IPS-15b (cell line): Measurements from ENCODE around the gene EPN2.

ENCODE experiments used
- H3K27me3 ChIP-seq: one replicate; pipeline ENCODE4 v1.6.1; 2013; ENCODE audit warnings: low read length; ENCODE audit not compliant: control insufficient read depth, insufficient read depth
- H3K36me3 ChIP-seq: one replicate; pipeline ENCODE4 v1.6.1; 2013; ENCODE audit warnings: low read length; ENCODE audit not compliant: control insufficient read depth, insufficient read depth
- H3K4me1 ChIP-seq: one replicate; pipeline ENCODE4 v1.6.1; 2013; ENCODE audit warnings: mild to moderate bottlenecking, low read length; ENCODE audit not compliant: control insufficient read depth, insufficient read depth
- H3K4me3 ChIP-seq: one replicate; pipeline ENCODE4 v1.5.1; 2013; ENCODE audit warnings: low read depth, low read length
- H3K9ac ChIP-seq: one replicate; pipeline ENCODE4 v1.6.1; 2013; ENCODE audit warnings: low read depth, mild to moderate bottlenecking, low read length
- H3K9me3 ChIP-seq: one replicate; pipeline ENCODE4 v1.6.1; 2013; ENCODE audit warnings: mild to moderate bottlenecking, low read length; ENCODE audit not compliant: control insufficient read depth, insufficient read depth

The EPN2 gene

DNA sequence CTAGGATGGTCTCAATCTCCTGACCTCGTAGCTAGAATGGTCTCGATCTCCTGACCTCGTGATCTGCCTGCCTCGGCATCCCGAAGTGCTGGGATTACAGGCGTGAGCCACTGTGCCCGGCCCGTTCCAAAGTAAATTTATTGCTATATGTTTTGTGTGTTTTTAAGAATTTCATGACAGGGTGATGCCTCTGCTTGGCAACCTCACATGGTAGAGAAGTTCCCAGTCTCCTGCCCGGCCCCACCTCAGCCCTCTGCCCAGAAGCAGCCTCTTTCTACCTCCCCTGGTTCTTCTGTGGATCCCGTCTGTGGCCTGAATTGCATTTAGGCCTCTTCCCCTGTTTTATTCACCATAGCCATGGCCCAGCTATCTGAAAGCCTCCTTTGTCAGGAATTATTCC, 70.4 kb downstream of the EPN2 start:
- no peak overlapping the region for H3K9ac ChIP-seq
- no peaks in the 10 kb centered on the region for H3K4me1 ChIP-seq

DNA sequence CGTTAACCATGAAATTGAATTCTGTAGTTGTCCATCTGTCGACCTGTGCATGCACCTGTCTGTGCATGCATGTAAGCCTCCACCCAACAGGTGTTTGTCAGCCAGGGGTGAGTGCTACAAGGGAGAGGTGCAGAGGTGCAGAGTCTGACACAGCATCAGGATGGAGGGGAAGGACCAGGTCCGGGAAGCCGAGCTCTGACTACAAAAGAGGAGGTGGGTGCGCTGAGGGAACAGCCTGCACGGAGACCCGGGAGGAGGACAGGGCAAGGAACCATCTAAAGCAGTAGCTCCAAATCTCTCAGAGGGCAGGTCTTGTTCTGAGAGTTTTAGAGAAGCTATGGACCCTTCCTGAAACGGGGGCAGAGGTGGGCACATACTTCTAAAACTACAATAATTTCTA, 71.2 kb downstream of the EPN2 start:
- Histone ChIP-seq H3K36me3 (peaks cover 18% of the 10 kb centered on the region), H3K4me3 (no peak overlapping the region), H3K9me3 (no peaks in the 10 kb centered on the region), H3K27me3 (no peaks in the 10 kb centered on the region), H3K4me1 (no peaks in the 10 kb centered on the region), H3K9ac (no peak overlapping the region)

More for the DNA sequence above, 70.4 kb downstream of the EPN2 start:
- Histone ChIP-seq H3K36me3 (peaks cover 9% of the 10 kb centered on the region), H3K27me3 (no peaks in the 10 kb centered on the region), H3K4me3 (no peak overlapping the region), H3K9me3 (no peaks in the 10 kb centered on the region)

DNA sequence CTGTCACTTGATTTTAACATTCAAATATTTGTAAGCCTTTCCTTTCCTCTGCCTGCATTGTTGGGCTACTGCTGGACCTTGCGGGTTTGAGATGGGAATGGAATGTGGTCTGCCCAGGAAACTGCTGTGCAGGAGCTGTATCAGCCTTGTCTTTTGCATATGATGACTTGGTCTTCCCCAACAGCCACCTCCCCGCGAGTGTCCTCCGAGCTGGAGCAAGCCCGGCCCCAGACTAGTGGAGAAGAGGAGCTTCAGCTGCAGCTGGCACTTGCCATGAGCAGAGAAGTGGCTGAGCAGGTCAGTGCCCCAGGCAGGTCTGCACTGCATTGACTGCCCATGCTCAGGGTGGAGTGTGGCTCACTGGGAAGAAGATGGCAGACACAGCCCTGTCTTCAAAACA, 72.5 kb downstream of the EPN2 start:
- Histone ChIP-seq H3K4me3 (no peak overlapping the region), H3K27me3 (no peaks in the 10 kb centered on the region), H3K9ac (no peak overlapping the region), H3K36me3 (peaks cover 23% of the 10 kb centered on the region), H3K4me1 (no peaks in the 10 kb centered on the region), H3K9me3 (no peaks in the 10 kb centered on the region)

DNA sequence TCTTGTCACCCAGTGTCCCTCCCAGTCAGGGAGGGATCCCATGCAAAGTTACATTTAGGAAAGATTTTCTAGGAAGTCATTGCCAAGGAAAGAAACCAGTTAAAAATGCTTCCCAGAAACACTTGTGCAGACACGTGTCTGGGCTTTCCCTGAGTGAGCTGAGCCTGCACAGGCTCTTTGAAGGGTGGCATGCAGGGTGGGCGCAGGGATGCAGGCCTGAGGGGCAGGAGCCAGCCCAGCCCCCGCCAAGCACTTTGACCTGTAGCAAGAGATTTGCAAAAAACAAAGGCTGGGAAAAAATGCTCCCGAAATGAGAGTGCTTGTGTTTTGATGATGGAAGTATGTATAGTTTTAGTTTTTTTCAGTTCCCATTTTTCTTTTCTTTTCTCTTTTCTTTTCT, 73.0 kb downstream of the EPN2 start:
- no peaks in the 10 kb centered on the region for H3K27me3 ChIP-seq
- no peak overlapping the region for H3K9ac ChIP-seq
- H3K4me3 ChIP-seq: no peak overlapping the region
- H3K4me1 ChIP-seq: no peaks in the 10 kb centered on the region
- H3K9me3 ChIP-seq: no peaks in the 10 kb centered on the region
- H3K36me3 ChIP-seq: peaks cover 23% of the 10 kb centered on the region

DNA sequence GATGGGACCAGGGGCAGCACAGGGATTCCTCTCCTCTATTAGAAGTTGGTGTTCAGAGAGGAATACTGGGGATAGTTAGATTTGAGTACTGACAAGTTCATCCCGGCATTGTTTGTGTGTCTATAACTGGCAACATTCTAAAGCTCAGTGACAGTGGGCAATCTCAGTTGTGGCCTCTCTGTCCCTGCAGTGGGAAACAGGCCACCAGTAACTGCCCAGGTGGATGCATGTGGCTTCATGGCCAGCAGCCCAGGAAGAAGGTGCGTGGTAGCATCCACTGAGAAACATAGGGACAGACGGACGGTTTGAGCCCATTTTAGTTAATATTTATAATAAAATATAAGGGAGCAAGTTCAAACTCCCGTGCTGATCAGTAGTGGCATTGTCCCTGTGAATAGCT, 73.8 kb downstream of the EPN2 start:
- peaks cover 23% of the 10 kb centered on the region for H3K36me3 ChIP-seq
- no peak overlapping the region for H3K4me3 ChIP-seq
- H3K4me1 ChIP-seq: no peaks in the 10 kb centered on the region
- no peaks in the 10 kb centered on the region for H3K9me3 ChIP-seq
- H3K27me3 ChIP-seq: no peaks in the 10 kb centered on the region
- H3K9ac ChIP-seq: no peak overlapping the region

DNA sequence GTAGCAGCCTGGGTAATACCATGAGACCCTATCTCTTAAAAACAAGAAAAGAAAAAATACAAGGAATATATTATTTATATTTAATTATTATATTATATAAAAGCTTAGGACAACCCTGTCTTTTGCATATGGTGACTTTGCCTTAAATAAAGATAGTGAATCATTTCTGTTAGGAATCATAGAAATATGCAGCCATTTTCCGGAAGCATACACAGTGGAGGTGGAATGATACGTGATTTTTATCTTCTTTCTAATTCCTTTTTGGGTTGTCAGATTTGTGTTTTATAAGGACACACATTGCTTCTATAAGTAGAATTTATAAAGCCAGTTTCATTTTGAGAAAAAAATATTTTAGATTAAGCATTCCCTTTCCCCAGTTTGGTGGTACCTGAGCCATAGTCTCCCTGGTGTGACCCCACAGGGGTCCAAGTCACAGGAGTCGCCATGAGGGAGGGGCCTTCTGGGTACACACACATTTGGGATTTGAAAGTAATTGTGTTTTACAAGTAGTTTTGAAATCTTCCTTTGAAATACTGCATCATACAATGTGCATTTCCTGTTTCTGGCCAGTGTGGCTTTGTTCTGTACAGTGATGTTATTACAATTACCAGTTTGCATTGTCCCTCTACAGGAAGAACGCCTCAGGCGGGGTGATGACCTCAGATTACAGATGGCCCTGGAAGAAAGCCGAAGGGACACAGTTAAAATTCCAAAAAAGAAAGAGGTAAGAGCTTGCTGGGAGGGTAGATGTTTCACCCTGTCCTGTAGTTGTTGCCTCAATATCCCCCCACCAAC, 74.5 kb downstream of the EPN2 start:
- Histone ChIP-seq H3K36me3 (peaks cover 23% of the 10 kb centered on the region), H3K9me3 (no peaks in the 10 kb centered on the region), H3K4me1 (no peaks in the 10 kb centered on the region), H3K9ac (no peak overlapping the region), H3K4me3 (no peak overlapping the region), H3K27me3 (no peaks in the 10 kb centered on the region)

DNA sequence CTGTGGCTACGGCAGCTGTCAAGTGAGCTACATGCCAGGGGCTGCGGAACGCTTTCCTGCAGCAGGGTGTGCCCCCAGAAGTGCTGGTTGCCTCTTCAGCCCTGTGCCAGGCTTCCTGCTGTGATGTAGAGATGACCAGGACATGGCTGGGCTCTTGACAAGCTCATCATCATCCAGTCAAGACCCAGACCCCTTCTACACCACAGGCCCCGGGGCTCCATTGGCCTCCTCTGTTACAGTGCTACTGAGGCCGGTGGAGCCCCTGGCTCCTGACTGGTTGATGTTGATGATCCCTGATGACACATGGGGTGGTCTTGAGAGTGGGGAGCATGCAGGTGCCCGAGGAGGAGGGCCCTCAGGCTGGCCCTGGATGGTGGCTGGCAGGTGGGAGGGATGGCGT, 75.2 kb downstream of the EPN2 start:
- Histone ChIP-seq H3K9ac (no peak overlapping the region), H3K4me3 (no peak overlapping the region), H3K4me1 (peaks cover 4% of the 10 kb centered on the region), H3K9me3 (no peaks in the 10 kb centered on the region), H3K27me3 (no peaks in the 10 kb centered on the region), H3K36me3 (peaks cover 23% of the 10 kb centered on the region)

DNA sequence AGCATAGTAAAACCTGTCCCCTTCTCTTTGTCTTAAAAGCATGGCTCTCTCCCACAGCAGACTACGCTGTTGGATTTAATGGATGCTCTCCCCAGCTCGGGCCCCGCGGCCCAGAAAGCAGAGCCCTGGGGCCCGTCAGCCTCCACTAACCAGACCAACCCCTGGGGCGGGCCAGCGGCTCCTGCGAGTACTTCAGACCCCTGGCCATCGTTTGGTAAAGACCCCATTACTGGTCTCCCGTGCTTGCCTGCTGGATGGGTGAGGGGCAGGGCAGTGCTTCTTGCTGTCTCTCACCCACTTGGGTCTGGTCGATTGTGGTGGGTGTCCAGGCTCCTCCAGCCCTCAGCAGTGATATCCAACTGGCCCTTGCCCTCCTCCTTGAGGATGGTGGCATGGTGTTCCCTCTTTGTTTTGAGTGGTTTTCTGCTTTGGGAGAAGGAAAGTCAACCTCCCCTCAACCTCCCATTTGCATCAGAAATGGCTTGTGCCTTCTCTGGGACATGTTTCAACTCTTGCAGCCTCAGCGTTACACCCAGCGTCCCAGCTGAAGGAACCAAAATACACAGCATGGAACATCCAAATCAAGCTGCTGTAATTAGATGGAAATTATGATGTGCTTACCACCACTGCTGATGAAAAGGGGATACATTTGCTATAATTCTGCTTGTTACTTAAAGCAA, 76.0 kb downstream of the EPN2 start:
- no peak overlapping the region for H3K9ac ChIP-seq
- H3K27me3 ChIP-seq: no peaks in the 10 kb centered on the region
- H3K36me3 ChIP-seq: peaks cover 23% of the 10 kb centered on the region
- H3K4me3 ChIP-seq: no peak overlapping the region
- no peaks in the 10 kb centered on the region for H3K9me3 ChIP-seq
- peaks cover 7% of the 10 kb centered on the region for H3K4me1 ChIP-seq

DNA sequence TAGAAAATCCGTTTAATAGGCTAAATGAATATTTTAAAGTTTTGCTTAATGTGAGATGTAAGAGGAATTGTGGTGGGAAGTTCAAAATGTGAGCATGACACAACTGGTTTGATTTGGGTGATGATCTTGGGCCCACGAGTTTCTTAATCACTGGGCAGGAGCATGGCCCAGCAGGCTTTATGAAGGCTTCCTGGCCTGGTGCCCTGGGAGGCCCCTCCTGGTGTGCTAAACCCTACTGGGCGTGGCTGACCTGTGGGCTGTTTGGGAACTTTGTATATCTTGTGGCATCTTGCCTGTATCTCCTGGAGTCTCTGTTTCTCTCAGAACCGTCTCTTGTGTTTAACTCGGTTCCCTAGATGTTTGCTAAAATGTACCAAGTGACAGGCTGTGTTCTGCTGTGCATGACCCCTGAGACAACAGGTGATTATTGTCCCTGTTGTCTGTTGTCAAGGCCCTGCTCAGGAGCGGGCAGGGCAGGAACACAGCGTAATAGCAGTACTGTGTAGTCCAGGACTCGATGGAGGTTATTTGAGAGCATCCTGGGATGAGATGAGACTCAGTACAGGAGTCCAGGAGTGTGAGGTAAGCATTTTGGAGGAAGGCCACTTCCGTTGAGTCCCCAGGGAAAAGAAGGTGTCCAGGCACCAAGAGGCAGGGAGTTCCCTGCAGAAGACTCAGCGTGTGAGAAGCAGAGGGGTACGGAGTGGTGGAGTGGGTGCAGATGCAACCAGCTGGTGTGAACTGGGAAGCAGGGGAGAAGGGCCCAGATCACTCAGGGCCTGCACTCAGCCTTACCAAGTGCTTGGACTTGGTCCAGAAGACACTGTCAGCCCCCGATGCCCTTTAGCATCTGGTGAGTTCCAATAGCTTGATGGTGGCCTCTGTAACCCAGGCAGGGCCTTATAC, 76.8 kb downstream of the EPN2 start:
- Histone ChIP-seq H3K9ac (no peak overlapping the region), H3K4me1 (peaks cover 7% of the 10 kb centered on the region), H3K9me3 (no peaks in the 10 kb centered on the region), H3K4me3 (no peak overlapping the region), H3K36me3 (peaks cover 23% of the 10 kb centered on the region), H3K27me3 (no peaks in the 10 kb centered on the region)

DNA sequence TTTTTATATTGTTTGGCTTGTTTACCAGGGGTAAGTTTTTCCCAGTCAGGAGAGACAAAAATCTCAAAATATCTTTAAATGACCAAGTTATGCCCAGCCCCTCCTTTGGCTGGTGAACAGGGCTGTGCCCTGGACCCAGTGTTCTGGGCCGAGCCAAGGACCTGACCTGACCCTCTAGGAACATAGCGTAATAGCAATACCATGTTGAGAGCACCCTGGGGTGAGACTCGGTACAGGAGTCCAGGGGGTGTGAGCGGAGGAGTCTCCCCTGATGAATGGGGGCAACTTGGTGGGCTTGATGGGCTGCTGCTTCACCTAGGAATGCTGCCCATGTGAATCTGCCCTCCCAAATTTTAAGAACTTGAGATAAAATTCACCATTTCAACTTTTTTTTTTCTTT, 77.9 kb downstream of the EPN2 start:
- H3K4me3 ChIP-seq: no peak overlapping the region
- no peaks in the 10 kb centered on the region for H3K9me3 ChIP-seq
- peaks cover 7% of the 10 kb centered on the region for H3K4me1 ChIP-seq
- no peak overlapping the region for H3K9ac ChIP-seq
- no peaks in the 10 kb centered on the region for H3K27me3 ChIP-seq
- peaks cover 26% of the 10 kb centered on the region for H3K36me3 ChIP-seq

DNA sequence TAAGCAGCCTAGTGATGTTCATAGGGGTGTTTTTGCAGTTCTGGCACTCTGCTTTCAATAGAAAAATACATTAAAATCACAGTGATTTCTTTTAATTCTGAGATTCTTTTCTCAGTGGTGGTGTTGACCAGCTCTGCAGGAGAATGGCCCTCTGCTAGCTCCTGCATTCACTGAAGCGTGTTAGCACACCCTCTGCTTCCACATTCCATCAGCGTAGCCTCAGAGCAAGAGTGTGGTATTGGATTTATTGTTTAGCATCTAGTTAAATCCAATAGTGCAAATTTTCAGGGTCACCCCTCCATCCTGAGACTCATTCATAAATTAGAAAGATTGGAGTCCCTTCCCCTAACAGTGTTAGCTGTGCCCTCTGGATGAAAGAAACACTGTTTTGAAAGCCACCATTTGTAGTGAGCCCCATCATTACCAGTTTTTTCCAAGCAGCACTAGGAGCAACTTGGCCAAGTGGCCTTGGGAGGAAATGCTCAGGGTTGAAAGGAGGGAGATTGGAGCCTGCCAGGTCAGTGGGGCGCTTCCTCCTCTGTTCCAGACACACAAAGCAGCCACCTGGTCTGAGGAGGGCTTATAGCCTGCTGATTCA, 79.7 kb downstream of the EPN2 start:
- Histone ChIP-seq H3K4me1 (peaks cover 7% of the 10 kb centered on the region), H3K9me3 (no peaks in the 10 kb centered on the region), H3K36me3 (peaks cover 26% of the 10 kb centered on the region), H3K9ac (no peak overlapping the region), H3K27me3 (no peaks in the 10 kb centered on the region), H3K4me3 (no peak overlapping the region)
